ENCODE results near the gene CTBP1. TPM values are rescaled to one million over a fixed set of nuclear protein-coding genes. Genes with fewer than 3 reads are reported as not detected.

CTBP1 gene
- polyA plus RNA-seq, 1 donor (not counting 4 experiments of a cell fraction or from before 2014, with no cell fraction given) = 46.9 TPM

- Histone ChIP-seq H3K9ac (ENCODE audit: control insufficient read depth, extremely low read depth, insufficient read depth, low read length) (no peak overlapping the region), H2AFZ (ENCODE audit: control insufficient read depth, low read length) (no peak overlapping the region), H4K20me1 (ENCODE audit: control insufficient read depth, extremely low read depth, insufficient read depth, low read length) (no peaks in the 10 kb centered on the region), H3K9me3 (ENCODE audit: control insufficient read depth, low read depth, low read length) (no peaks in the 10 kb centered on the region), H3K4me2 (ENCODE audit: control insufficient read depth, extremely low read depth, insufficient read depth, low read depth, low read length) (no peak overlapping the region), H3K4me1 (ENCODE audit: control insufficient read depth, extremely low read depth, insufficient read depth, low read length) (peaks cover 16% of the 10 kb centered on the region), H3K9me1 (ENCODE audit: control insufficient read depth, extremely low read depth, insufficient read depth, low read length) (no peaks in the 10 kb centered on the region), H3K79me2 (ENCODE audit: control insufficient read depth, insufficient read depth, low read length) (no peaks in the 10 kb centered on the region), H3K27me3 (ENCODE audit: control insufficient read depth, extremely low read depth, insufficient read depth, low read length) (peaks cover 17% of the 10 kb centered on the region), H3K4me3 (ENCODE audit: control insufficient read depth in 2 of 3, extremely low read depth in 1 of 3, insufficient read depth in 2 of 3, low read depth in 1 of 3, low read length in 3 of 3) (no peak overlapping the region), H3K27ac (ENCODE audit: control insufficient read depth, insufficient read depth, low read length) (no peak overlapping the region), H3K36me3 (ENCODE audit: control insufficient read depth in 2 of 2, extremely low read depth in 1 of 2, insufficient read depth in 2 of 2, low read length in 2 of 2) (no peaks in the 10 kb centered on the region)
- FAIRE-seq = no peak
- no peak for DNase-seq (ENCODE audit: low read depth, low spot score)
- TF ChIP-seq, protein P1, sequence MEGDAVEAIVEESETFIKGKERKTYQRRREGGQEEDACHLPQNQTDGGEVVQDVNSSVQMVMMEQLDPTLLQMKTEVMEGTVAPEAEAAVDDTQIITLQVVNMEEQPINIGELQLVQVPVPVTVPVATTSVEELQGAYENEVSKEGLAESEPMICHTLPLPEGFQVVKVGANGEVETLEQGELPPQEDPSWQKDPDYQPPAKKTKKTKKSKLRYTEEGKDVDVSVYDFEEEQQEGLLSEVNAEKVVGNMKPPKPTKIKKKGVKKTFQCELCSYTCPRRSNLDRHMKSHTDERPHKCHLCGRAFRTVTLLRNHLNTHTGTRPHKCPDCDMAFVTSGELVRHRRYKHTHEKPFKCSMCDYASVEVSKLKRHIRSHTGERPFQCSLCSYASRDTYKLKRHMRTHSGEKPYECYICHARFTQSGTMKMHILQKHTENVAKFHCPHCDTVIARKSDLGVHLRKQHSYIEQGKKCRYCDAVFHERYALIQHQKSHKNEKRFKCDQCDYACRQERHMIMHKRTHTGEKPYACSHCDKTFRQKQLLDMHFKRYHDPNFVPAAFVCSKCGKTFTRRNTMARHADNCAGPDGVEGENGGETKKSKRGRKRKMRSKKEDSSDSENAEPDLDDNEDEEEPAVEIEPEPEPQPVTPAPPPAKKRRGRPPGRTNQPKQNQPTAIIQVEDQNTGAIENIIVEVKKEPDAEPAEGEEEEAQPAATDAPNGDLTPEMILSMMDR (optimal IDR thresholded peaks at IDR 0.05 in 1 of 3, IDR thresholded peaks at IDR 0.05 in 1 of 3, conservative IDR thresholded peaks at IDR 0.05 in 1 of 3; ENCODE audit: extremely low read depth in 1 of 3, insufficient read depth in 2 of 3, low read length in 3 of 3) = no peak
- no peak for TF ChIP-seq EZH2 (IDR thresholded peaks at IDR 0.05; ENCODE audit: low read length)
- dilution Hi-C loops (cut with MboI; ENCODE audit: extremely low pct_ligation_motif_present, low sequenced_read_pairs) = no loop called here
Observed at GRCh38 chr4:1179089-1179441, 69.9 kb downstream of the CTBP1 start.

GRCh38 chr4:1178300-1179088 is 70.4 kb downstream of the CTBP1 start:
- H2AFZ ChIP-seq (ENCODE audit: control insufficient read depth, low read length) = no peak overlapping the region
- H3K4me2 ChIP-seq (ENCODE audit: control insufficient read depth, extremely low read depth, insufficient read depth, low read depth, low read length) = no peak overlapping the region
- TF ChIP-seq, protein P1 (optimal IDR thresholded peaks at IDR 0.05 in 1 of 3, IDR thresholded peaks at IDR 0.05 in 1 of 3, conservative IDR thresholded peaks at IDR 0.05 in 1 of 3; ENCODE audit: extremely low read depth in 1 of 3, insufficient read depth in 2 of 3, low read length in 3 of 3) = no peak
- TF ChIP-seq EZH2 (IDR thresholded peaks at IDR 0.05; ENCODE audit: low read length) = no peak
- H3K36me3 ChIP-seq (ENCODE audit: control insufficient read depth in 2 of 2, extremely low read depth in 1 of 2, insufficient read depth in 2 of 2, low read length in 2 of 2) = no peaks in the 10 kb centered on the region
- no peak overlapping the region for H3K9ac ChIP-seq (ENCODE audit: control insufficient read depth, extremely low read depth, insufficient read depth, low read length)
- H4K20me1 ChIP-seq (ENCODE audit: control insufficient read depth, extremely low read depth, insufficient read depth, low read length) = no peaks in the 10 kb centered on the region
- H3K9me3 ChIP-seq (ENCODE audit: control insufficient read depth, low read depth, low read length) = no peaks in the 10 kb centered on the region
- no peaks in the 10 kb centered on the region for H3K9me1 ChIP-seq (ENCODE audit: control insufficient read depth, extremely low read depth, insufficient read depth, low read length)
- DNase-seq (ENCODE audit: low read depth, low spot score) (no peak), FAIRE-seq (no peak)
- H3K27ac ChIP-seq (ENCODE audit: control insufficient read depth, insufficient read depth, low read length) = no peak overlapping the region
- peaks cover 16% of the 10 kb centered on the region for H3K4me1 ChIP-seq (ENCODE audit: control insufficient read depth, extremely low read depth, insufficient read depth, low read length)
- H3K79me2 ChIP-seq (ENCODE audit: control insufficient read depth, insufficient read depth, low read length) = no peaks in the 10 kb centered on the region
- dilution Hi-C loops (cut with MboI; ENCODE audit: extremely low pct_ligation_motif_present, low sequenced_read_pairs) = no loop called here
- peaks cover 22% of the 10 kb centered on the region for H3K27me3 ChIP-seq (ENCODE audit: control insufficient read depth, extremely low read depth, insufficient read depth, low read length)
- H3K4me3 ChIP-seq (ENCODE audit: control insufficient read depth in 2 of 3, extremely low read depth in 1 of 3, insufficient read depth in 2 of 3, low read depth in 1 of 3, low read length in 3 of 3) = no peak overlapping the region

Measured in keratinocyte (primary cell).